Colonic mucosa (tissue), 4 donors: ENCODE results near the gene ASTN1. TPM values are rescaled to one million over a fixed set of nuclear protein-coding genes. Genes with fewer than 3 reads are reported as not detected.

Source experiments
- DNase-seq: peaks from one replicate; pipeline ENCODE4 v3.0.0-alpha.2; 2020
- H3K27ac ChIP-seq: fragments of 200-600 bp; one replicate; pipeline ENCODE4 v1.8.0; 2021
- H3K27me3 ChIP-seq: fragments of 200-600 bp; one replicate; pipeline ENCODE4 v1.8.0; 2021
- H3K36me3 ChIP-seq: fragments of 200-600 bp; one replicate; pipeline ENCODE4 v1.8.0; 2021
- H3K4me1 ChIP-seq: fragments of 200-600 bp; one replicate; pipeline ENCODE4 v1.8.0; 2021; ENCODE audit warnings: mild to moderate bottlenecking
- H3K4me3 ChIP-seq: fragments of 200-600 bp; one replicate; pipeline ENCODE4 v1.8.0; 2021
- H3K9ac ChIP-seq, 2 donors: one replicate each; pipeline ENCODE4 v1.7.0; 2013; ENCODE audit warnings: control low read depth in 2 of 2, low read depth in 2 of 2, low read length in 2 of 2
- H3K9me3 ChIP-seq: fragments of 200-600 bp; one replicate; pipeline ENCODE4 v1.8.0; 2021
- intact Hi-C: fragments of 100-400 bp; cut with DNase I; formaldehyde crosslinking; loops from one replicate; pipeline ENCODE4 v1.14.1; 2022
- total RNA-seq, 2 donors: library from RNA; stranded (reverse); fragmentation: NEBNext Ultra II Directional in 1 of 2; extraction: Animal tissue kit (Norgen Biotek cat#: 25700) in 1 of 2; gene quantifications; one replicate each; pipeline ENCODE4 v1.2.1, GENCODE V29; 2021
- TF ChIP-seq, protein P1 (sequence below): fragments of 200-600 bp; IDR thresholded peaks from one replicate; pipeline ENCODE4 v1.8.0; 2022; ENCODE audit warnings: antibody characterized with exemption, mild to moderate bottlenecking
- donor health status: healthy.
- donor health status: DM: no; HTN: no; CAD: no.
- donor health status: DM: no; HTN: no; CAD: no.

Gene ASTN1
- total RNA-seq, 2 donors from 2014 or later, result 0.15 to 0.42 TPM

- no peak overlapping the region for H3K4me3 ChIP-seq
- no peaks in the 10 kb centered on the region for H3K36me3 ChIP-seq
- intact Hi-C loops, result no loop called here
- no peaks in the 10 kb centered on the region for H3K4me1 ChIP-seq
- no peak overlapping the region for H3K9ac ChIP-seq
- DNase-seq, result no peak
- H3K27me3 ChIP-seq, result no peaks in the 10 kb centered on the region
- H3K27ac ChIP-seq, result no peak overlapping the region
- no peaks in the 10 kb centered on the region for H3K9me3 ChIP-seq
- TF ChIP-seq, protein P1, sequence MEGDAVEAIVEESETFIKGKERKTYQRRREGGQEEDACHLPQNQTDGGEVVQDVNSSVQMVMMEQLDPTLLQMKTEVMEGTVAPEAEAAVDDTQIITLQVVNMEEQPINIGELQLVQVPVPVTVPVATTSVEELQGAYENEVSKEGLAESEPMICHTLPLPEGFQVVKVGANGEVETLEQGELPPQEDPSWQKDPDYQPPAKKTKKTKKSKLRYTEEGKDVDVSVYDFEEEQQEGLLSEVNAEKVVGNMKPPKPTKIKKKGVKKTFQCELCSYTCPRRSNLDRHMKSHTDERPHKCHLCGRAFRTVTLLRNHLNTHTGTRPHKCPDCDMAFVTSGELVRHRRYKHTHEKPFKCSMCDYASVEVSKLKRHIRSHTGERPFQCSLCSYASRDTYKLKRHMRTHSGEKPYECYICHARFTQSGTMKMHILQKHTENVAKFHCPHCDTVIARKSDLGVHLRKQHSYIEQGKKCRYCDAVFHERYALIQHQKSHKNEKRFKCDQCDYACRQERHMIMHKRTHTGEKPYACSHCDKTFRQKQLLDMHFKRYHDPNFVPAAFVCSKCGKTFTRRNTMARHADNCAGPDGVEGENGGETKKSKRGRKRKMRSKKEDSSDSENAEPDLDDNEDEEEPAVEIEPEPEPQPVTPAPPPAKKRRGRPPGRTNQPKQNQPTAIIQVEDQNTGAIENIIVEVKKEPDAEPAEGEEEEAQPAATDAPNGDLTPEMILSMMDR, result no peak
Observed at GRCh38 chr1:177206831-177207355, 42.4 kb upstream of the ASTN1 start.

- intact Hi-C loops, result no loop called here
- H3K4me1 ChIP-seq, result no peaks in the 10 kb centered on the region
- H3K27me3 ChIP-seq, result no peaks in the 10 kb centered on the region
- H3K9ac ChIP-seq, result no peak overlapping the region
- H3K36me3 ChIP-seq, result no peaks in the 10 kb centered on the region
- H3K4me3 ChIP-seq, result no peak overlapping the region
- no peak overlapping the region for H3K27ac ChIP-seq
- DNase-seq, result no peak
- no peaks in the 10 kb centered on the region for H3K9me3 ChIP-seq
- TF ChIP-seq, protein P1, result no peak
Observed at GRCh38 chr1:177200290-177200689, 35.8 kb upstream of the ASTN1 start.

GRCh38 chr1:177198243-177198642, 33.7 kb upstream of the ASTN1 start:
- H3K4me1 ChIP-seq, result no peaks in the 10 kb centered on the region
- H3K27me3 ChIP-seq, result no peaks in the 10 kb centered on the region
- DNase-seq, result no peak
- no peaks in the 10 kb centered on the region for H3K9me3 ChIP-seq
- no peaks in the 10 kb centered on the region for H3K36me3 ChIP-seq
- H3K27ac ChIP-seq, result no peak overlapping the region
- no peak overlapping the region for H3K4me3 ChIP-seq
- intact Hi-C loops, result no loop called here
- no peak overlapping the region for H3K9ac ChIP-seq
- TF ChIP-seq, protein P1, result no peak

DNA sequence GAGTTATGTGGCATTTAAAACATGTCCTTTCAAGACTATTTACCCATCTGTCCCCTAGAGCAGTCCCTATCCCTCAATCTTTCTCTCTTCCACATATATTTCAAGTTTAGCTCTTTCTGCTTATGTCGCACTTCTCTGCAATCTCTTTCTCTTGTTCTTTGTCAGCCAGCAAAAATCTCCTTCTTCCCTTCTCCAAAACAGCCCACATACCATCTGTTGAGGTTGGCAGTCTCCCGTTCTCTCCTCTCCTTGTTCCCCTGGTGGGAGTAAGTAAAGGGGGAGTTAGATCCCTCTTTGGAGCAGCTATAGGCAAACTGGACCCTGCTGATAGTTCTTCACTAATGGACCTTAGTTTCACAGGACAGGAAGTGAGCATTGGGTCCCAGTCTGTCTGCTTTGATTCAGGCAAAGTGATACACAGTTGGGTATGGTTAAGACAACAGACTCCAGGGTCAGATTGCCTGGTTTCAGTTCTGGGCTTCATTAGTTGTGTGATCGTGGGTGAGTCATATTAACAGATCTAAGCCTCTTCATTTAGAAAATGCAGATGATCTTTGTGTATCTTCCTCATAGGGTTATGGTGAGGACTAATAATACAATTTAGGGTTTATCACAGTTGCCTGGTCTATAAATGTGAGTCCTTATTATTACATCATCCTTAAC, 25.9 kb upstream of the ASTN1 start:
- Histone ChIP-seq H3K4me1 (no peaks in the 10 kb centered on the region), H3K36me3 (no peaks in the 10 kb centered on the region), H3K9ac (no peak overlapping the region), H3K27me3 (no peaks in the 10 kb centered on the region), H3K4me3 (no peak overlapping the region), H3K9me3 (no peaks in the 10 kb centered on the region), H3K27ac (no peak overlapping the region)
- DNase-seq, result no peak
- TF ChIP-seq, protein P1, result no peak
- intact Hi-C loops, result no loop called here

DNA sequence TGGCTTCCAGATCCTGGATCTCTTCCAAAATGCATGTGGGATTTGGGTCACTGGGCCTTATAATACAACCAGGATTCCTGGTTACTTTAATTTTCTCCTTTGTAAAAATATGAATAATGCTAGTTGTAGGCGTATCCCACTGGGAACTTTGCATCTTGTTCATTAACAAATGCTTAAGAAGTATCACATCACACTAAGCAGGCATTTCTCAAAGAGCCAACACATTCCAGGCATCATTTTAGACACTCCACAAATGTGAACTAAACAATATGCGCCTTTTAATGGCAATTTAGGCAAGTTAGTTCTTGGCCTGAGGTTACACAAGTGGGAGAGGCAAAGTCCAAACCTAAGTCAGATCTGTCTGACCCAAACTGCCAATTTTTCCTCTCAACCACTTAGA, 22.1 kb upstream of the ASTN1 start:
- intact Hi-C loops, result no loop called here
- DNase-seq, result no peak
- peaks cover under 1% of the 10 kb centered on the region for H3K27me3 ChIP-seq
- H3K9me3 ChIP-seq, result no peaks in the 10 kb centered on the region
- H3K36me3 ChIP-seq, result no peaks in the 10 kb centered on the region
- H3K27ac ChIP-seq, result no peak overlapping the region
- no peak overlapping the region for H3K4me3 ChIP-seq
- H3K9ac ChIP-seq, result no peak overlapping the region
- TF ChIP-seq, protein P1, result no peak
- H3K4me1 ChIP-seq, result no peaks in the 10 kb centered on the region
